Dermis microvascular lymphatic vessel endothelial cell (primary cell): ENCODE data around the gene PRKAR2A. TPM values are rescaled to one million over a fixed set of nuclear protein-coding genes. Genes with fewer than 3 reads are reported as not detected.

Experiments used
- total RNA-seq: library from RNA; depleted of rRNA; stranded (reverse); fragments of >200 nt; gene quantifications from 2 replicates; pipeline ENCODE4 v1.2.1, GENCODE V29; 2014

PRKAR2A gene
- total RNA-seq, 1 donor from 2014 or later, result 31.2 TPM

Other genes with a start within 250 kb of the PRKAR2A start
- gene UQCRC1, start 238.2 kb downstream of the PRKAR2A start, total RNA-seq, result 311 and 325 TPM in 2 replicates
- gene TMEM89, start 226.1 kb downstream of the PRKAR2A start, total RNA-seq, result 0.13 TPM in 1 of 2 replicates, not detected in the other
- gene SLC26A6, start 212.4 kb downstream of the PRKAR2A start, total RNA-seq, result 11.0 and 12.5 TPM in 2 replicates
- 0.13 and 0.25 TPM in 2 replicates for gene CELSR3, start 185.0 kb downstream of the PRKAR2A start, total RNA-seq
- gene NCKIPSD, start 162.0 kb downstream of the PRKAR2A start, total RNA-seq, result 4.6 and 5.9 TPM in 2 replicates
- 31.1 and 47.2 TPM in 2 replicates for gene IP6K2, start 130.7 kb downstream of the PRKAR2A start, total RNA-seq
- gene SLC25A20, start 51.0 kb upstream of the PRKAR2A start, total RNA-seq, result 17.5 and 23.4 TPM in 2 replicates
- gene ARIH2, start 71.0 kb upstream of the PRKAR2A start, total RNA-seq, result 54.7 and 74.6 TPM in 2 replicates
- gene P4HTM, start 142.4 kb upstream of the PRKAR2A start, total RNA-seq, result 4.5 and 4.7 TPM in 2 replicates
- 72.4 and 108 TPM in 2 replicates for gene WDR6, start 159.5 kb upstream of the PRKAR2A start, total RNA-seq
- gene DALRD3, start 170.7 kb upstream of the PRKAR2A start, total RNA-seq, result 31.6 and 38.6 TPM in 2 replicates
- gene NDUFAF3, start 174.2 kb upstream of the PRKAR2A start, total RNA-seq, result 52.9 and 76.2 TPM in 2 replicates
- gene IMPDH2, start 181.5 kb upstream of the PRKAR2A start, total RNA-seq, result 249 and 328 TPM in 2 replicates
- 52.0 and 54.0 TPM in 2 replicates for gene QRICH1, start 246.2 kb upstream of the PRKAR2A start, total RNA-seq